CD8-positive, alpha-beta memory T cell (primary cell): ENCODE results near the gene ZNF783. TPM values are rescaled to one million over a fixed set of nuclear protein-coding genes. Genes with fewer than 3 reads are reported as not detected.

Experiments
- CTCF ChIA-PET: fragments of 350-600 bp; sonication (Branson Sonifier 250); formaldehyde crosslinking; loops from one replicate; lab custom pipeline; 2021; ENCODE audit warnings: antibody characterized with exemption; lab: Charles Lee
- POLR2A ChIA-PET: fragments of 350-600 bp; sonication (Branson Sonifier 250); formaldehyde crosslinking; loops from one replicate; lab custom pipeline; 2021; ENCODE audit warnings: antibody characterized with exemption; lab: Charles Lee
- DNase-seq, 5 donors: peaks; one replicate each; pipeline versions ENCODE4 v3.0.0 to v3.0.0-alpha.2; 2020 to 2022; ENCODE audit warnings: mixed read lengths in 1 of 5
- H3K27ac ChIP-seq: one replicate; pipeline ENCODE4 v1.7.0; 2013; ENCODE audit warnings: low read depth, mild to moderate bottlenecking, low read length, moderate library complexity
- H3K27me3 ChIP-seq: 2 replicates; pipeline ENCODE4 v1.7.0; 2013; ENCODE audit warnings: low read length, mild to moderate bottlenecking; ENCODE audit not compliant: insufficient read depth, poor library complexity, severe bottlenecking
- H3K36me3 ChIP-seq: 2 replicates; pipeline ENCODE4 v1.7.0; 2013; ENCODE audit warnings: mild to moderate bottlenecking, low read length, moderate library complexity; ENCODE audit not compliant: insufficient read depth
- H3K4me1 ChIP-seq: 2 replicates; pipeline ENCODE4 v1.7.0; 2013; ENCODE audit warnings: mild to moderate bottlenecking, low read length, moderate library complexity; ENCODE audit not compliant: insufficient read depth
- H3K4me3 ChIP-seq: 2 replicates; pipeline ENCODE4 v1.7.0; 2013; ENCODE audit warnings: mild to moderate bottlenecking, low read length
- H3K9me3 ChIP-seq: 2 replicates; pipeline ENCODE4 v1.7.0; 2013; ENCODE audit warnings: mild to moderate bottlenecking, low read length
- H3K27ac Mint-ChIP-seq, 8 donors: one replicate each; pipeline ENCODE4 v1.8.0; 2020 to 2021; ENCODE audit warnings: mixed read lengths in 8 of 8, mild to moderate bottlenecking in 6 of 8, inconsistent platforms in 3 of 8, moderate library complexity in 3 of 8
- H3K27me3 Mint-ChIP-seq, 2 donors: one replicate each; pipeline ENCODE4 v1.8.0; 2020 to 2021; ENCODE audit warnings: mixed read lengths in 2 of 2, mild to moderate bottlenecking in 1 of 2, moderate library complexity in 1 of 2
- H3K36me3 Mint-ChIP-seq, 3 donors: one replicate each; pipeline ENCODE4 v1.8.0; 2020 to 2021; ENCODE audit warnings: mixed read lengths in 3 of 3, inconsistent platforms in 1 of 3, mild to moderate bottlenecking in 1 of 3
- H3K4me1 Mint-ChIP-seq, 3 donors: one replicate each; pipeline ENCODE4 v1.8.0; 2020 to 2021; ENCODE audit warnings: mixed read lengths in 3 of 3, inconsistent platforms in 1 of 3, mild to moderate bottlenecking in 1 of 3
- H3K4me3 Mint-ChIP-seq, 7 donors: one replicate each; pipeline ENCODE4 v1.8.0; 2020 to 2021; ENCODE audit warnings: mixed read lengths in 7 of 7, mild to moderate bottlenecking in 6 of 7, moderate library complexity in 4 of 7, inconsistent platforms in 2 of 7
- H3K9me3 Mint-ChIP-seq, 5 donors: one replicate each; pipeline ENCODE4 v1.8.0; 2020 to 2022; ENCODE audit warnings: mixed read lengths in 5 of 5, mild to moderate bottlenecking in 3 of 5, moderate library complexity in 2 of 5, inconsistent platforms in 1 of 5
- polyA plus RNA-seq: library from polyadenylated mRNA; unstranded; fragments of 300-500 nt; fragmentation: Illumina TruSeq; gene quantifications from one replicate; pipeline ENCODE4 v1.2.3, GENCODE V29; 2021
- total RNA-seq, 2 experiments: library from RNA; stranded (reverse); gene quantifications; one replicate each; pipeline ENCODE4 v1.2.3, GENCODE V29; 2021

The ZNF783 gene
- total and polyA plus RNA-seq, 3 experiments from 2014 or later = 5.0 to 20.4 (median 19.7) TPM

DNA sequence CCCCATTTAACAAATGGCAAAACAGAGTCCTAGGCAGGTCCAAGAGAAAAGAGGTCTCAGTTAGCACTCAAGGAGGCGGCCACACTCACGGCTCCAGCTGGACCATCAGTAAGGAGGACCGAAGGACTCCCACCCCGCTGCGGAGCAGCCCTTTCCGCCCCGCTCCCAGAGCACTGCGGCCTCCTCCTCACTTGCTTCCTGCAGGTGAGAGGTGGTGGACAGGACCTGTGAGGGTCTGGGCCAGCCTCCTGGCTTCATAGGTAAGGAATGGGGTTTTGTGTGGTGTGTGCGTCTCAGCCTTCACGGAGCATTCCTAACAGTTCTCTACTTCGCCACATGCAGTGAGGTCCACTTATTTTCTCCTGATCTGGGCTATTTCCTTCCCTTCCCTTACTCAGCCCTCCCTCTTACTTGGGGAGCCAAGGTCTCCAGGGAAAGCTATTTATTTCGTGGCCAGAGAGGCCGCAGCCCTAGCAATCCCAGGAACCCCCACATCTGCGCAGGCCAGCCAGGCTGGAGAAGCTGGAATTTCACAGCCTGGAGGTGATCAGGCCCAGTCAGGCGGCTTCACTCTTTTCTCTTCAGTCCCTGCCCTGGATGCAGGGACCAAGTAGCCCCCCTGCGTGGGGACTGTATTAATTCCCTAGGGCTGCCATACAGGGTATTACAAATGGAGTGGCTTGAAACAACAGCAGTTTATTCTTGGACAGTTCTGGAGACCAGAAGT lies 45.9 kb downstream of the ZNF783 start:
- Mint-ChIP-seq H3K4me1 (peaks cover 3 to 6% (median 5%) of the 10 kb centered on the region in 3 donors), H3K9me3 (peaks cover 0 to 4% (median 2%) of the 10 kb centered on the region in 5 donors), H3K27me3 (peaks cover 4 to 6% of the 10 kb centered on the region in 2 donors), H3K27ac (no peak overlapping the region), H3K36me3 (no peaks in the 10 kb centered on the region), H3K4me3 (no peak overlapping the region)
- no peak overlapping the region for H3K4me3 ChIP-seq
- no peaks in the 10 kb centered on the region for H3K4me1 ChIP-seq
- no peaks in the 10 kb centered on the region for H3K36me3 ChIP-seq
- H3K27ac ChIP-seq = no peak overlapping the region
- no peaks in the 10 kb centered on the region for H3K9me3 ChIP-seq
- no peak for DNase-seq
- ChIA-PET CTCF (interaction anchor here (1.1 to 1.3 kb wide), 2 partner anchors 46 to 113 kb away, joined by 3 read pairs; partner anchors contain the start of genes ZNF282 and ZNF783), POLR2A (no interaction called here)
- no peaks in the 10 kb centered on the region for H3K27me3 ChIP-seq

DNA sequence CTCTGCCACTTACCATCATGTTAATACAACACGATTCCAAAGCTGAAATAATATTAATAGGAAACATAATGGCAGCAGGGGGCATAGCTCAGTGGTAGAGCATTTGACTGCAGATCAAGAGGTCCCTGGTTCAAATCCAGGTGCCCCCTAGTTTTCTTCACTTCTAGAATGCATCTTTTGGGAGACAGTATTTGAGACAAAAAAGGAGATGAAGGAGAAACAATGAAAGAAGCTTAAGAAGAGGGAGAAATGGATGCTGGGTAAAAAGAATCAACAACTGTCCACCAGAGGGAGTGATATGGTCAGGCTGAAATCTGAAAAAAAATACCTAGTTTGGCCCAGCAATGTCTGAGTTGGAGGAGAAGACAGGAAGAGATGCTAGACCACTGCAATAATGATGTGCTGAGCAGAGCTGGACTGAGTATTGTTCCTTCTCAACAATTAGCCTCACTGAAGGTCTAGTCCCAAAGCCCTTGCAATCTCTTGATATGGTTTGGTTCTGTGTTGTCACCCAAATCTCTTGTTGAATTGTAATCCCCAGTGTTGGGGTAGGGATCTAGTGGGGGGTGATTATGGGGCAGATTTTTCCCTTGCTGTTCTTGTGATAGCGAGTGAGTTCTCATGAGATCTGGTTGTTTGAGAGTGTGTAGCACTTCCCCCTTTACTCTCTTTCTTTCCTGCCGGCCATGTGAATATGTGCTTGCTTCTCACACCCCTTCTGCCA lies 48.3 kb downstream of the ZNF783 start:
- Histone ChIP-seq H3K4me3 (no peak overlapping the region), H3K9me3 (no peaks in the 10 kb centered on the region), H3K27me3 (no peaks in the 10 kb centered on the region), H3K27ac (no peak overlapping the region), H3K4me1 (no peaks in the 10 kb centered on the region), H3K36me3 (no peaks in the 10 kb centered on the region)
- Mint-ChIP-seq H3K4me1 (peaks cover 3 to 6% (median 5%) of the 10 kb centered on the region in 3 donors), H3K9me3 (no peaks in the 10 kb centered on the region), H3K4me3 (no peak overlapping the region), H3K27me3 (peaks cover 0 to 3% of the 10 kb centered on the region in 2 donors), H3K27ac (peak overlapping the region in 6 of 8 donors; percentile 4 to 56 (median 12)), H3K36me3 (no peaks in the 10 kb centered on the region)
- POLR2A ChIA-PET = interaction anchor here (1.5 kb wide), 1 partner anchor 26 kb away, joined by 3 read pairs; no protein-coding TSS in a partner anchor
- DNase-seq = peak in 2 of 5 donors; percentile 8 to 23
- CTCF ChIA-PET = interaction anchor here (1.0 to 2.2 kb wide), 7 partner anchors 10 to 316 kb away, joined by 3 to 7 read pairs (median 6); partner anchors contain the start of gene ZNF783

DNA sequence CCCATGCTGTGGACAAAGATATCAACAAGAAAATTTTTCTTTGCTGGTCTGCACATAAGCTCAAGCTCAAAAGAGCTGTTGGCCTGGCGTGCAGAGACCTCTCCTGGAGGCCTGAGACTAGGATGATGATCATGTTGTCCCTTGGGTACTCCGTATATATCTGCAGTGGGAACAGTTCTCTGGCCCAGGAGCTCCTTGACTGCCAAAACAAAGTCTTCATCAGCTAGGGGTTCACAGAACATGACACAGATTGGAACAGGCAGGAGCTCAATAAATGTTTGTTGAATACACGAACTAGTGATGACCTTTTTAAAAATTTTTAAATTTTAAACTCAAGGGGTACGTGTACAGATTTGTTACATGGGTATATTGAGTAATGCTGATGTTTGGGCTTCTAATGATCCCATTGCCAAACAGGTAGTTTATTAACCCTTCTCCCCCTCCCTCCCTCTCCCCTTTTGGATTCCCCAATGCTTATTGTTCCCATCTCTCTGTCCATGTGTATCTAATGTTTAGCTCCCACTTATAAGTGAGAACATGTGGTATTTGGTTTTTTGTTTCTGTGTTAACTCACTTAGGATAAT lies 49.1 kb downstream of the ZNF783 start:
- H3K36me3 Mint-ChIP-seq = no peaks in the 10 kb centered on the region
- peaks cover 0 to 3% of the 10 kb centered on the region in 2 donors for H3K27me3 Mint-ChIP-seq

DNA sequence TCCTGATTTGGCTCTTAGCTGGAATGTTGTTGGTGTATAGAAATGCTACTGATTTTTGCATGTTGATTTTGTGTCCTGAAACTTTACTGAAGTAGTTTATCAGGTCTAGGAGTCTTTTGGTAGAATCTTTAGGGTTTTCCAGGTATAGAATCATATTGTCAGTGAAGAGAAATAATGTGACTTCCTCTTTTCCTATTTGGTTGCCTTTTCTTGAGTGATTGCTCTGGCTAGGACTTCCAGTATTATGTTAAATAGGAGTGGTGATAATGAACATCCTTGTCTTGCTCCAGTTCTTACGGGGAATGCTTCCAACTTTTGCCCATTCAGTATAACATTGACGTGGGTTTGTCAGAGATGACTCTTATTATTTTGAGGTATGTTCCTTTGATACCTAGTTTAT lies 52.0 kb downstream of the ZNF783 start:
- Histone ChIP-seq H3K4me3 (no peak overlapping the region), H3K36me3 (no peaks in the 10 kb centered on the region), H3K27me3 (peaks cover 5% of the 10 kb centered on the region), H3K27ac (no peak overlapping the region), H3K4me1 (no peaks in the 10 kb centered on the region), H3K9me3 (no peaks in the 10 kb centered on the region)
- no peaks in the 10 kb centered on the region for H3K36me3 Mint-ChIP-seq
- H3K9me3 Mint-ChIP-seq = peaks cover 0 to 1% (median 0%) of the 10 kb centered on the region in 5 donors
- no peak overlapping the region for H3K27ac Mint-ChIP-seq
- peaks cover 3 to 7% of the 10 kb centered on the region in 2 donors for H3K27me3 Mint-ChIP-seq
- ChIA-PET CTCF (no interaction called here), POLR2A (no interaction called here)
- H3K4me3 Mint-ChIP-seq = no peak overlapping the region
- no peak for DNase-seq
- peaks cover 3 to 6% (median 5%) of the 10 kb centered on the region in 3 donors for H3K4me1 Mint-ChIP-seq

More for the DNA sequence above, 49.1 kb downstream of the ZNF783 start:
- no peaks in the 10 kb centered on the region for H3K27me3 ChIP-seq
- H3K4me1 ChIP-seq = no peaks in the 10 kb centered on the region
- no peaks in the 10 kb centered on the region for H3K9me3 ChIP-seq
- Mint-ChIP-seq H3K9me3 (no peaks in the 10 kb centered on the region), H3K4me3 (no peak overlapping the region), H3K27ac (peak overlapping the region in 2 of 8 donors; percentile 13 to 51), H3K4me1 (peaks cover 3 to 6% (median 5%) of the 10 kb centered on the region in 3 donors)
- no peak overlapping the region for H3K4me3 ChIP-seq
- no peaks in the 10 kb centered on the region for H3K36me3 ChIP-seq
- DNase-seq = no peak
- no peak overlapping the region for H3K27ac ChIP-seq
- ChIA-PET CTCF (interaction anchor here (1.0 to 2.2 kb wide), 3 partner anchors 13 to 315 kb away, joined by 6 to 7 read pairs (median 6); no protein-coding TSS in a partner anchor), POLR2A (interaction anchor here (1.5 kb wide), 1 partner anchor 26 kb away, joined by 3 read pairs; no protein-coding TSS in a partner anchor)

DNA sequence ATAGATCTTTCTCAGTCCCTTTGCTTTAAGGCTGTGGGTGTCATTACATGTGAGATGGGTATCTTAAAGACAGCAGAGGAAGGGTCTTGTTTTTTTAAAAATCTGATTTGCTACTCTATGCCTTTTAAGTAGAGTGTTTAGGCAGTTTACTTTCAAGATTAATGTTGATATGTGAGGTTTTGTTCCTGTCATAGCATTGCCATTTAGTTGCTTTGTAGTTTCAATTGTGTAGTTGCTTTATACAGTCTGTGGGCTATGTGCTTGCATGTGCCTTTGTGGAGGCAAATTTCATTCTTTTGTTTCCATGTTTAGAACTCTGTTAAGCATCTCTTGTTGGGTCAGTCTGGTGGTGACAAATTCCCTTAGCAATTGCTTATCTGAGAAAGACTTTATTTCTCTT lies 54.6 kb downstream of the ZNF783 start:
- H3K4me3 Mint-ChIP-seq = no peak overlapping the region
- peaks cover 0 to 5% (median 0%) of the 10 kb centered on the region in 3 donors for H3K36me3 Mint-ChIP-seq
- DNase-seq = no peak
- no peak overlapping the region for H3K27ac Mint-ChIP-seq
- Histone ChIP-seq H3K4me1 (no peaks in the 10 kb centered on the region), H3K36me3 (no peaks in the 10 kb centered on the region), H3K9me3 (no peaks in the 10 kb centered on the region), H3K4me3 (no peak overlapping the region), H3K27me3 (peaks cover 7% of the 10 kb centered on the region), H3K27ac (no peak overlapping the region)
- ChIA-PET CTCF (no interaction called here), POLR2A (no interaction called here)
- peaks cover 0 to 1% (median 0%) of the 10 kb centered on the region in 5 donors for H3K9me3 Mint-ChIP-seq
- peaks cover 7 to 28% of the 10 kb centered on the region in 2 donors for H3K27me3 Mint-ChIP-seq
- H3K4me1 Mint-ChIP-seq = peaks cover 0 to 4% (median 3%) of the 10 kb centered on the region in 3 donors

DNA sequence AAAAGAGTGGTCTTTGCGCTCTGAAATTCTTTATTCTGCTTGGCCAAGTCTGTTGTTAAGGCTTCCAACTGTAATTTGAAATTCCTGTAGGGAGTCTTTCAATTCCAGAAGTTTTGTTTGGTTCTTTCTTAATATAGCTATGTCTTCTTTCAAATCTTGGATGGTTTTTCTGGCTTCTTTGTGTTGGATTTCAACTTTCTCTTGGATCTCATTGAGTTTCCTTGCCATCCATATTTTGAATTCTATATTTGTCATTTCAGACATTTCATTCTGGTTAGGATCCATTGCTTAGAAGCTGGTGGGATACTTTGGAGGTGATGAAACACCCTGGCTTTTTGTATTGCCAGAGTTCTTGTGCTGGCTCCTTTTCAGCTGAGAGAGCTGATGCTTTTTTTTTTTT lies 55.5 kb downstream of the ZNF783 start:
- H3K4me3 Mint-ChIP-seq = no peak overlapping the region
- ChIA-PET CTCF (no interaction called here), POLR2A (no interaction called here)
- H3K36me3 ChIP-seq = no peaks in the 10 kb centered on the region
- peaks cover 0 to 5% (median 2%) of the 10 kb centered on the region in 3 donors for H3K36me3 Mint-ChIP-seq
- H3K27ac ChIP-seq = no peak overlapping the region
- no peak for DNase-seq
- no peak overlapping the region for H3K4me3 ChIP-seq
- peaks cover 0 to 1% (median 0%) of the 10 kb centered on the region in 5 donors for H3K9me3 Mint-ChIP-seq
- H3K4me1 ChIP-seq = no peaks in the 10 kb centered on the region
- no peak overlapping the region for H3K27ac Mint-ChIP-seq
- no peaks in the 10 kb centered on the region for H3K9me3 ChIP-seq
- peaks cover 8 to 13% (median 12%) of the 10 kb centered on the region in 3 donors for H3K4me1 Mint-ChIP-seq
- peaks cover 7% of the 10 kb centered on the region for H3K27me3 ChIP-seq
- H3K27me3 Mint-ChIP-seq = peaks cover 8 to 37% of the 10 kb centered on the region in 2 donors

DNA sequence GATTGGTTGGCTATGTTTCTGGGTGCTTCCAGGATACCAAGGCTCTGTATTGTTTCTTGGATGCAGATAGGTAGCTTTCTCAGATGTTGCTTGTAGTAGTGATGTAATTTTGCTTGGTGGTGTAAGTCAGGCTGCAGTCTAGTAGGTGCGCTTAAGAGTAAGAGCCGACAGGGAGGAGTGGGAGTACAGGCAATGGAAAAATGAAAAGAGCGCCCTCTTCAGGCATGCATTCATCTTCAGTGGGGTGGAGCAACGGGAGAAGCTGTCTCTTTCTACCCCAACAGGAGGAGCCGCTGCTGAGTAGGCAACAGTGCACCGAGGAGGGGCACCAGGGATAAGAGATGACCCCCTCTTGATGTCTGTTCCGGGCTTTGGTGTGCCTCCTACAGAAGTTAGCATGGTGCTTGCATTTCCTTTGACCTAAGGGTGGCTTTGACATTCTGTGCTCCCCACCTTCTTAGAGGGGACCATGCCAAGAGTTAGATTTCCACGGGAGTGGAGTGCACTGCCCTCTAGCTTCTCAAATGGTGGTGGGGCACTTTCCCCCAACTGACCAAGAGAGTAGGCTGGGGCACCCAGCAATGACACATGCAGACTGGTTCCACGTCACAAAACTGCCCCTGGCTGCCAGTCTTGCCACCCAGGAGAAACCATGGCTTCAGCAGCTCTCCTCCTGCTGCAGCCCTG lies 56.1 kb downstream of the ZNF783 start:
- H3K27me3 Mint-ChIP-seq = peaks cover 9 to 38% of the 10 kb centered on the region in 2 donors
- H3K4me1 Mint-ChIP-seq = peaks cover 9 to 14% (median 13%) of the 10 kb centered on the region in 3 donors
- no peak for DNase-seq
- Histone ChIP-seq H3K9me3 (no peaks in the 10 kb centered on the region), H3K36me3 (no peaks in the 10 kb centered on the region), H3K27me3 (peaks cover 7% of the 10 kb centered on the region), H3K4me3 (no peak overlapping the region), H3K27ac (no peak overlapping the region), H3K4me1 (no peaks in the 10 kb centered on the region)
- POLR2A ChIA-PET = no interaction called here
- no peak overlapping the region for H3K27ac Mint-ChIP-seq
- CTCF ChIA-PET = no interaction called here
- H3K9me3 Mint-ChIP-seq = peaks cover 0 to 1% (median 0%) of the 10 kb centered on the region in 5 donors
- no peak overlapping the region for H3K4me3 Mint-ChIP-seq
- peaks cover 0 to 5% (median 2%) of the 10 kb centered on the region in 3 donors for H3K36me3 Mint-ChIP-seq
